Choroid plexus epithelial cell (primary cell): ENCODE results near the gene GBP7.

Experiments
- DNase-seq: peaks from one replicate; pipeline ENCODE4 v3.0.0-alpha.2; 2010; ENCODE audit warnings: low read depth
- H3K4me3 ChIP-seq: 2 replicates; pipeline ENCODE4 v1.5.1; 2011; ENCODE audit warnings: low read depth, mild to moderate bottlenecking, control low read depth, low read length, moderate library complexity
- TF ChIP-seq, protein P1 (sequence below): conservative IDR thresholded peaks from 2 replicates; pipeline ENCODE4 v1.5.1; 2011; ENCODE audit warnings: low read depth, mild to moderate bottlenecking, control low read depth, inconsistent platforms, low read length, moderate library complexity

GBP7 gene

DNA sequence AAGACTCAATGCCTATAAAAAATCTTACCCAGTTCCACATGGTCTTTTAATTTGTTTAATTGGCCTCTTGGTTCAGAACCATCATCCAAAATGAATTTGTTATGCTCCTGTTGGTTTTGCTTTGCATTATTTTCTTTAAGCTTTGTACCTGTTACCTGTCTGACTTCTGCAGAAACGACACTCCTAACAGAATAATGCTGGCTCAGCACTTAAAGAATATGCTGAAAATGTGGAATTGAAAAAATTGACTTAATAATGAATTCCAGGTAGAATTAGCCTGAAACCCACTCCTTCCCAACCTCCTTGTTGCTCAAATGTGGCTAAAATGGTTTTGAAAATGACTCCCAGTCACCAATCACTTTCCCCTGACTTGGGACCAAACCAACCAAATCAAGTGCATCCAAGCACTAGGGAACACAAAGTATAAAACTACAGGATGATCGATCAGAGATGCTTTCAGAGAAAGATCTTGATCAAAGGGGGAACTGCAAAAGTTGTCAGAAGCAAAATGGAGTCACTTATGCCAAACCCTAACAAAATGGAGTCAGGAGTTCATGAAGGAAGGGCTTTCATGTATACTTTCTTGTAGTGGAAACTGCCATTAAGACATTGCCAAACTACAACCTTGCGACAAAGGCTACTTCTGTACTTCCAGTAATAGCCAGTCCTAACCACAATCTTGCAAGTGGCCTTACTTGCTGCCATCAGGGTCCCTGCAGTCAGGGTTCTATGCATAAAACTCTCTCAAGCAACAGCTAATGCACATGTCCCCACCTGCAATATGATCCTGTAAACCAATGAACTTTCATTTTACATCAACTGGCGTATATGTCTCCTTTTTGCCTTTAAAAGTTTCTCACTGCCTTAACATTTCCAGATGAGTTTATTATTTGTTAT, 5.4 kb downstream of the GBP7 start:
- H3K4me3 ChIP-seq: no peak overlapping the region
- TF ChIP-seq, protein P1, sequence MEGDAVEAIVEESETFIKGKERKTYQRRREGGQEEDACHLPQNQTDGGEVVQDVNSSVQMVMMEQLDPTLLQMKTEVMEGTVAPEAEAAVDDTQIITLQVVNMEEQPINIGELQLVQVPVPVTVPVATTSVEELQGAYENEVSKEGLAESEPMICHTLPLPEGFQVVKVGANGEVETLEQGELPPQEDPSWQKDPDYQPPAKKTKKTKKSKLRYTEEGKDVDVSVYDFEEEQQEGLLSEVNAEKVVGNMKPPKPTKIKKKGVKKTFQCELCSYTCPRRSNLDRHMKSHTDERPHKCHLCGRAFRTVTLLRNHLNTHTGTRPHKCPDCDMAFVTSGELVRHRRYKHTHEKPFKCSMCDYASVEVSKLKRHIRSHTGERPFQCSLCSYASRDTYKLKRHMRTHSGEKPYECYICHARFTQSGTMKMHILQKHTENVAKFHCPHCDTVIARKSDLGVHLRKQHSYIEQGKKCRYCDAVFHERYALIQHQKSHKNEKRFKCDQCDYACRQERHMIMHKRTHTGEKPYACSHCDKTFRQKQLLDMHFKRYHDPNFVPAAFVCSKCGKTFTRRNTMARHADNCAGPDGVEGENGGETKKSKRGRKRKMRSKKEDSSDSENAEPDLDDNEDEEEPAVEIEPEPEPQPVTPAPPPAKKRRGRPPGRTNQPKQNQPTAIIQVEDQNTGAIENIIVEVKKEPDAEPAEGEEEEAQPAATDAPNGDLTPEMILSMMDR: no peak
- DNase-seq: no peak

DNA sequence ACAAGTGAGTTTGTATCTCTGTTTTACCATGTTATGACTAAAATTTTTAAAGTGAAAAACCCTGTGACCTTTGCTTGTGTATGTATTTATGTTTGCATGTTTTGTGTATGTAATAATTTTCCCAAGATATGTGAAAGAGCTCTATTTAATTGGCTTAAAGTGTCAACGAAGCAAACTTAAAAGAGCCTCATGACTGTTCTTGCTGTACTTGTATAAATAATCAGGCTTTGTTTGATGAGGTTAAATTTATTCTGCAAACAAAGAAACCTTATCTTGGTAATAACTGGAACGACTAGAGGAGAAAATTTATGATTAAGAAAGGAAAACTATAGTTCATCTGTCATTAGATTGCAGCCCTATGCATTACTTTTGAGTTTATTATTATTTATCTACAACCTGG, 6.6 kb downstream of the GBP7 start:
- DNase-seq: no peak
- TF ChIP-seq, protein P1: no peak
- H3K4me3 ChIP-seq: no peak overlapping the region

DNA sequence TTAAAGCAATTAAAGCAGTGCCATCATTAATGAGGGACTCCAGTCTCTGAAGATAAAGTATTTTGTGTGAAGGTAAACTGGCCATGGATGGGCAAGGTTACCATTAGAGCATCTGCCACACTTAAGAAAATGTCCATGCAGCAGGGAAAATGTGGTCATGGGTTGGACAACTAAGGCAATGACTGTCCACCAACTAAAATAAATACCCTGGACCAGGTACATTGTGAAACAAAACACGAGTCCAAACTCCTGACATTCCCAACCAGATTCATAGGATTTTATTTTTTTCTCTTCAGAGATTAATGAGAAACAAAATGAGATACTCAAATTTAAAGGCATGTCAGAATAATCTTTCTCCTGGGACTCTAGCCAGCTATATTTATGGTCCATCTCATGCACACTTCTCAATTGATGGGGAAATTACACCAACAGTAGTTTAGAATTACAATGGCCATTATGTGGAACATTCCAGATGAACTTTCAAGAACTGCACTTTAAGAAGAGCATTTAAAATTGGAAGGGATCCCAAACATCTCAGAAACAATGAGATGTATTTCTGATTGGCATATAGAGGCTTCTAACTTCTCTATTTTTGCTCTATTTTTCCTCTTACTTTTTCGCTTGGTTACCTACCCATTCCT, 8.1 kb downstream of the GBP7 start:
- no peak for DNase-seq
- no peak overlapping the region for H3K4me3 ChIP-seq
- TF ChIP-seq, protein P1: no peak

DNA sequence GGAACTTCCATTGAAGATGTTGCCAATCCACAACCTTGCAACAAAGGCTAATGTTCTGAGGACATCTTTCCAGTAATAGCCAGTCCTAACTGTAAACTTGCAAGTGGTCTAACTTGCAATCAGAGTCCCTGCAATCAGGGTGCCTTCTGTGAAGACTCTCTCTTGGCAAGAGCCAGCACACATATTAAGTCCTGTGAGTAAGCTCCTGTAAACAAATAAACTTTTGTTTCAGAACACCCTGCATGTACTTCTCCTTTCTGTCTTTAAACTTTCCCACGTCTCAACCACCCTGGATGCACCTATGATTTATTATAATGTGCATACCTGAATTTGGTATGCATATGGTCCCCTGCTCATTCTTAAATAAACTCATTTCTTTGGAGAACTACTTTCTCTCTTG, 9.1 kb downstream of the GBP7 start:
- DNase-seq: no peak
- TF ChIP-seq, protein P1: no peak
- no peak overlapping the region for H3K4me3 ChIP-seq

GRCh38 chr1:89165811-89166210, 10.0 kb downstream of the GBP7 start:
- DNase-seq: no peak
- TF ChIP-seq, protein P1: no peak
- no peak overlapping the region for H3K4me3 ChIP-seq

GRCh38 chr1:89151047-89151446, 24.8 kb downstream of the GBP7 start:
- TF ChIP-seq, protein P1: no peak
- no peak for DNase-seq
- no peak overlapping the region for H3K4me3 ChIP-seq
